Measurements from ENCODE around the gene DDX46.

Gene DDX46

DNA sequence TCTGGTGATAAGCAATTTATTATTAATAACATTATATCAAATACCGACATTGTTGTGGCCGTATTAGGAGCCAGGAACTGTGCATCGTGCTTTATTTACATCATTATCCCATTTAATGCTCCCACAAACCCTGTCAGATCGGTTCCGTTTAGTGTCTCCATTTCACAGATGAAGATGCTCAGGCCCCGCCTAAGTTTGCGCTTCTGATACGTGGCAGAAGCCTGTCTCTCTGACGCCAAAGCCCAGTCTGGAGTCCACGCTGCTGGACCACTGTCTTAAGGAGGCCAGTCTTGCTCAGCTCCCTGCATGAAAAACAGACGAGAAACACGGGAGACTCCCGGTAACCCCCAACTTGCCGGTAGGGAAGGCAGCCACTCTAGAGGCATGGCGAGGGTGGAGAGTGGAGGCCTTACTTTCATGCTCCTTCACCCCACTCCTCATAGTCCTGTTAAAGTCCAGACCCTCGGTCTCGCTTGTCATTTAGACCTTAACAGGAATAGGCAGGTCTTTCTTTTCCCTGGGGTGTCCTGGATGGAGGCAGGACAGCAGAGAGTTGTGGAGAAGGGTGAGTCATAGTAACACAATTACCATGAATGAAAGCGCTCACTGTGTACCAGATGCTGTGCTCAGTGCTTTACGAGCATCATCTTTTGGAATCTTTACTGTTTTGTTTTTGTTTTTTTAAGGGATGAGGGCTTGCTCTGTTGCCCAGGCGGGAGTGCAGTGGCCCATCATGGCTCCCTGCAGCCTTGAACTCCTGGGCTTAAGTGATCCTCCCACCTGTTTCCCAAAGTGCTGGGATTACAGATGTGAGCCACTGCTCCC lies 116.5 kb downstream of the DDX46 start:
- DNase-seq (peak; percentile 7 to 27 (median 9)), ATAC-seq (replicated peaks) (peak; percentile 22)
- Mint-ChIP-seq H3K4me1 (ENCODE audit: low read depth in 2 of 2) (peaks cover 41 to 42% of the 10 kb centered on the region in 2 donors), H3K27ac (peak overlapping the region; percentile 96 to 97), H3K36me3 (ENCODE audit: insufficient read depth) (peaks cover 15% of the 10 kb centered on the region), H3K4me3 (peak overlapping the region; percentile 95 to 96), H3K27me3 (no peaks in the 10 kb centered on the region), H3K9me3 (no peaks in the 10 kb centered on the region)

DNA sequence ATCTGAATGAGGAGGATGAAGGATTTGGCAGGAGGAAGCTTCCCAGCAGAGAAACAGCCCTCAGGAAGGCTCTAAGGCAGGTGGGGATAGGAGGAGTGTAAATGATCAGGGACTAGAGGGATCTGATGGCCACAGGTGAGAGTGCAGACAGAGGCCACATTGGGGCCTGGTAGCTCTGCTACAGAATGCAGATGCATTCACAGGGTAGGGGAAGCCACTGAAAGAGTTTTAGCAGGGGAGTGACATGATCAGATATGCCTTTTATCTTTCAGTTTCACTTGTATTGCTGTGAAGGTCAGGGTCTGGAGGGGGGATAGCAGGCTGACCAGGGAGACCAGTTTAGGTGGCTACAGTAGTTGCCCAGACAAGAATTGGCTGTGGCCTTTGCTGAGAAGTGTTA lies 118.6 kb downstream of the DDX46 start:
- Mint-ChIP-seq H3K27ac (peak overlapping the region; percentile 96 to 97), H3K4me3 (peak overlapping the region; percentile 9 to 18), H3K27me3 (no peaks in the 10 kb centered on the region), H3K36me3 (ENCODE audit: insufficient read depth) (peaks cover 20% of the 10 kb centered on the region), H3K9me3 (no peaks in the 10 kb centered on the region), H3K4me1 (ENCODE audit: low read depth in 2 of 2) (peaks cover 42 to 49% of the 10 kb centered on the region in 2 donors)
- no peak for DNase-seq
- ATAC-seq (replicated peaks) = no peak

DNA sequence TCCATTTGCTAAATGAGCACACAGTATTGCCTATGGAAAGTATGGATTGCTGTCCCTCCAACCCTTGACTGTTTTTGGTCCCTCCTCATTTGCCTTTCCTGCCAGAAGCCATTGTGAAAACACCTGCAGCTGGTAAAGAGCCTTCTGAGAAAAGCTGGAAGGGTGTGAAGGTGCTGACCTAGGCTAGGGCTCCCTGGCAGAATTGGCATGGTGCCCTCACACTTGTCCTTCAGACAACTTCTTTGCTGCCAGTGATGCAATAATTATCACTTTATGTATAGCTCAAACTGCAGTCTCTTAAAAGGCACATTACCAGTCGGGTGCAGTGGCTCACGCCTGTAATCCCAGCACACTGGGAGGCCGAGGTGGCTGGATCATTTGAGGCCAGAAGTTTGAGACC lies 119.8 kb downstream of the DDX46 start:
- H3K27ac Mint-ChIP-seq = peak overlapping the region in 1 of 2 donors; percentile 85
- H3K4me3 Mint-ChIP-seq = no peak overlapping the region
- peaks cover 24% of the 10 kb centered on the region for H3K36me3 Mint-ChIP-seq (ENCODE audit: insufficient read depth)
- no peaks in the 10 kb centered on the region for H3K27me3 Mint-ChIP-seq
- ATAC-seq (replicated peaks) (no peak), DNase-seq (no peak)
- peaks cover 42 to 48% of the 10 kb centered on the region in 2 donors for H3K4me1 Mint-ChIP-seq (ENCODE audit: low read depth in 2 of 2)
- no peaks in the 10 kb centered on the region for H3K9me3 Mint-ChIP-seq

DNA sequence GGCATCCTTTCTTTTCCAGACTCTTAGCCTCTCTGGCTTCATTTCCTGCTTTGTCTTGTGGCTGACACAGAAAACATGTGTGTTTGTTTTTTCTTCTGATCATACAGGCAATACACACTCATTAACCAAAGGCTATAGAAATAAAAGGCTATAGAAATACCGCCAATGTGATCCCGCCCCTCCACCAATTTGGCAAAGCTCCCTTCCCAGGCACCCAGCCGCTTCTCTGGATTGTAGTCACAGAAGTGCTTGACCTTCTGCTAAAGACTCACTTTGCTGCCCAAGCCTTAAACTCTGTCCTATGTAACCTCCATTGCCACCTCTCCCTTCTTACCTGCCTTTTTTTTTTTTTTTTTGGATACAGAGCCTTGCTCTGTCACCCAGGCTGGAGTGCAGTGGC lies 120.9 kb downstream of the DDX46 start:
- ATAC-seq (replicated peaks) (no peak), DNase-seq (no peak)
- no peaks in the 10 kb centered on the region for H3K9me3 Mint-ChIP-seq
- H3K27me3 Mint-ChIP-seq = no peaks in the 10 kb centered on the region
- H3K4me3 Mint-ChIP-seq = no peak overlapping the region
- peaks cover 36 to 45% of the 10 kb centered on the region in 2 donors for H3K4me1 Mint-ChIP-seq (ENCODE audit: low read depth in 2 of 2)
- H3K27ac Mint-ChIP-seq = no peak overlapping the region
- H3K36me3 Mint-ChIP-seq (ENCODE audit: insufficient read depth) = peaks cover 22% of the 10 kb centered on the region

All from effector memory CD8-positive, alpha-beta T cell (primary cell).